Retinal pigment epithelial cell (primary cell): Measurements from ENCODE around the gene CLSTN1.

ENCODE experiments used
- DNase-seq: peaks from one replicate; pipeline ENCODE4 v3.0.0-alpha.2; 2010; ENCODE audit warnings: low read depth
- H3K4me3 ChIP-seq: 2 replicates; pipeline ENCODE4 v1.5.1; 2011; ENCODE audit warnings: mild to moderate bottlenecking, low read length, control low read depth, moderate library complexity
- CTCF ChIP-seq: conservative IDR thresholded peaks from 2 replicates; pipeline ENCODE4 v1.5.1; 2011; ENCODE audit warnings: low read depth, low read length, control low read depth, inconsistent platforms

The CLSTN1 gene

GRCh38 chr1:9785406-9785805 is 38.4 kb downstream of the CLSTN1 start:
- no peak overlapping the region for H3K4me3 ChIP-seq
- DNase-seq = no peak
- TF ChIP-seq CTCF = no peak

- peak; percentile 82 for TF ChIP-seq CTCF
- no peak overlapping the region for H3K4me3 ChIP-seq
- no peak for DNase-seq
Observed at GRCh38 chr1:9784508-9785133, 39.1 kb downstream of the CLSTN1 start.

- no peak for DNase-seq
- TF ChIP-seq CTCF = no peak
- no peak overlapping the region for H3K4me3 ChIP-seq
Observed at GRCh38 chr1:9782897-9783296, 40.9 kb downstream of the CLSTN1 start.

GRCh38 chr1:9782116-9782751 is 41.5 kb downstream of the CLSTN1 start:
- TF ChIP-seq CTCF = no peak
- DNase-seq = no peak

GRCh38 chr1:9780554-9781110 is 43.1 kb downstream of the CLSTN1 start:
- no peak for DNase-seq
- no peak overlapping the region for H3K4me3 ChIP-seq
- TF ChIP-seq CTCF = no peak

More at GRCh38 chr1:9782116-9782751, 41.5 kb downstream of the CLSTN1 start:
- no peak overlapping the region for H3K4me3 ChIP-seq

- TF ChIP-seq CTCF = no peak
- H3K4me3 ChIP-seq = no peak overlapping the region
- no peak for DNase-seq
Observed at GRCh38 chr1:9778905-9779304, 44.9 kb downstream of the CLSTN1 start.

- DNase-seq = no peak
- no peak for TF ChIP-seq CTCF
- H3K4me3 ChIP-seq = no peak overlapping the region
Observed at GRCh38 chr1:9776685-9777084, 47.1 kb downstream of the CLSTN1 start.
